ENCODE results near the gene KAT6B.

DNA sequence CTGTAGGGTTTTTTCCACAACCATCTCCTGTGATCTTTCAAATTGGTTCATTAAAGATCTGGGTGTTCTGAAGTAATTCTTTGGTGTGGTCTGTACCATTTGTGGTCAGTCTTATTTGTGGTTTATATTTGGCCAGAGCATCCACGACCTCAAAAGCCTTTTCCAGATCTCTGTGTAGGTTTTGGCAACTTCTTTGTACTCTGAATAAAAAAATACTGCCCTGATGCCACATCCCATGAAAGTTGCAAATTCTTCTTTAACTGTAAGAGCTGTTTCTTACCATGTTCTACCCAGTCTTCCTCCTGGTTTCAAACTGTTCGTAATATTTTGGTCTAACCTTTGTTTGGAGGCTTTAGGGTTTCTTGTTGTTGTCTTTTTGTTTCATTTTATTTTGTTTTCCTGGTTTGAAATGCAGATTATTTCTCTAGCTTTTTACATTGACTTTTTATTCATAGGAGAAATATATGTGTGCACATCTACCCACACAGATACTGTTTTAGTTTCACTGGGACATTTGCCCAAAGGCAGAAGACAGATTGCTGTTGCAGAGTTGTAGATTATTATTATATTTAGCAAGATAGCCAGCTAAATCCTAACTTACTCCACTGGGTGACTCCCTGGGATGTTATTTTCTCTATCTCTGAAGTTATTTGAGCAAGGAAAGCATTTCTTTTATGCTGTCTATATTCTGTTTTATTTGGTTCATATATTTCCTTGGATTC is 161.8 kb downstream of the KAT6B start:
- no peak for TF ChIP-seq EZH2 (IDR thresholded peaks at IDR 0.05; ENCODE audit: insufficient read depth, poor library complexity, severe bottlenecking)
- no peak for TF ChIP-seq EZH2phosphoT487 (IDR thresholded peaks at IDR 0.05; ENCODE audit: insufficient read depth, low read depth)
